Measurements from ENCODE around the gene ZNF622.

GRCh38 chr5:16417398-16418074 lies 48.1 kb downstream of the ZNF622 start:
- TF ChIP-seq CTCF (IDR thresholded peaks at IDR 0.05) = no peak
- no peak for TF ChIP-seq POLR2A (IDR thresholded peaks at IDR 0.05)
- no peak for TF ChIP-seq POLR2AphosphoS5 (IDR thresholded peaks at IDR 0.05)
- TF ChIP-seq EP300 (IDR thresholded peaks at IDR 0.05) = no peak

Measured in sigmoid colon (tissue), 4 donors.